IMR-90 (cell line): ENCODE data around the gene CSGALNACT2. TPM values are rescaled to one million over a fixed set of nuclear protein-coding genes. Genes with fewer than 3 reads are reported as not detected.

Experiments used
- ATAC-seq: fragments of 200-7000 bp; cut with Tn5 transposase; 2 replicates; pipeline ENCODE4 v1.9.1; 2020; ENCODE audit warnings: low read depth, mild to moderate bottlenecking, moderate library complexity
- BruUV-seq: library from RNA; stranded (reverse); fragments of 400-500 nt; replicated peaks from 2 replicates; lab custom pipeline; 2021; lab: Mats Ljungman, UMichigan
- CTCF ChIA-PET: fragments of 300-600 bp; formaldehyde crosslinking; extraction: SDS; loops from one replicate; lab custom pipeline; 2021; ENCODE audit warnings: antibody characterized with exemption; lab: Yijun Ruan, JAX
- POLR2A ChIA-PET: fragments of 300-600 bp; sonication (Branson Sonifier 250); formaldehyde crosslinking; loops from one replicate; lab custom pipeline; 2022; ENCODE audit warnings: antibody characterized with exemption; ENCODE audit not compliant: unreplicated experiment; lab: Charles Lee
- DNase-seq: peaks from one replicate; pipeline ENCODE4 v3.0.0; 2013
- H2AFZ ChIP-seq: replicated peaks from 2 replicates; pipeline ENCODE3; 2013; ENCODE audit warnings: low read length, mild to moderate bottlenecking; ENCODE audit not compliant: poor library complexity
- H2AK5ac ChIP-seq: 2 replicates; pipeline ENCODE4 v1.6.1; 2013; ENCODE audit warnings: low read depth, low read length, inconsistent platforms
- H2AK9ac ChIP-seq: replicated peaks from 2 replicates; pipeline ENCODE3; 2013; ENCODE audit warnings: mild to moderate bottlenecking, low read depth, low read length, moderate library complexity; ENCODE audit not compliant: poor library complexity
- H2BK120ac ChIP-seq: 2 replicates; pipeline ENCODE4 v1.6.1; 2013; ENCODE audit warnings: low read depth, low read length, inconsistent platforms
- H2BK15ac ChIP-seq: 3 replicates; pipeline ENCODE4 v1.6.1; 2013; ENCODE audit warnings: low read depth, low read length, inconsistent platforms
- H2BK20ac ChIP-seq: 2 replicates; pipeline ENCODE4 v1.6.1; 2013; ENCODE audit warnings: low read depth, mild to moderate bottlenecking, inconsistent platforms, low read length, moderate library complexity
- H2BK5ac ChIP-seq: 2 replicates; pipeline ENCODE4 v1.6.1; 2013; ENCODE audit warnings: mild to moderate bottlenecking, low read depth, low read length, inconsistent platforms; ENCODE audit not compliant: poor library complexity, severe bottlenecking
- H3K14ac ChIP-seq: replicated peaks from 2 replicates; pipeline ENCODE4 v1.6.1; 2013; ENCODE audit warnings: low read depth, low read length, inconsistent platforms
- H3K18ac ChIP-seq: 2 replicates; pipeline ENCODE4 v1.6.1; 2013; ENCODE audit warnings: low read depth, low read length, control low read depth
- H3K23ac ChIP-seq: 2 replicates; pipeline ENCODE4 v1.6.1; 2013; ENCODE audit warnings: low read depth, low read length, inconsistent platforms
- H3K27ac ChIP-seq: 2 replicates; pipeline ENCODE4 v1.5.1; 2013; ENCODE audit warnings: mild to moderate bottlenecking, control low read depth, low read length; ENCODE audit not compliant: insufficient read depth
- H3K27me3 ChIP-seq: 2 replicates; pipeline ENCODE4 v1.6.1; 2013; ENCODE audit warnings: low read length; ENCODE audit not compliant: control insufficient read depth, insufficient read depth
- H3K36me3 ChIP-seq: 2 replicates; pipeline ENCODE4 v1.6.1; 2013; ENCODE audit warnings: low read length, mixed read lengths; ENCODE audit not compliant: control insufficient read depth, insufficient read depth
- H3K4ac ChIP-seq: 2 replicates; pipeline ENCODE4 v1.6.1; 2013; ENCODE audit warnings: low read depth, low read length, inconsistent platforms
- H3K4me1 ChIP-seq: 2 replicates; pipeline ENCODE4 v1.6.1; 2013; ENCODE audit warnings: low read length, mixed read lengths; ENCODE audit not compliant: control insufficient read depth, insufficient read depth
- H3K4me2 ChIP-seq: 2 replicates; pipeline ENCODE4 v1.6.1; 2013; ENCODE audit warnings: low read depth, mild to moderate bottlenecking, control low read depth, low read length, moderate library complexity
- H3K4me3 ChIP-seq: 2 replicates; pipeline ENCODE4 v1.5.1; 2013; ENCODE audit warnings: low read depth, mild to moderate bottlenecking, control low read depth, low read length, moderate library complexity; ENCODE audit not compliant: insufficient read depth
- H3K56ac ChIP-seq: 2 replicates; pipeline ENCODE4 v1.6.1; 2013; ENCODE audit warnings: low read length, inconsistent platforms; ENCODE audit not compliant: insufficient read depth; ENCODE audit errors: extremely low read depth
- H3K79me1 ChIP-seq, 2 experiments: 2 replicates each; pipeline ENCODE4 v1.6.1; 2013; ENCODE audit warnings: low read length in 2 of 2, inconsistent platforms in 1 of 2, low read depth in 1 of 2
- H3K9ac ChIP-seq: 2 replicates; pipeline ENCODE4 v1.6.1; 2013; ENCODE audit warnings: low read depth, low read length, control low read depth
- H3K9me1 ChIP-seq: 2 replicates; pipeline ENCODE4 v1.6.1; 2013; ENCODE audit warnings: low read length, inconsistent platforms; ENCODE audit not compliant: insufficient read depth
- H3K9me3 ChIP-seq: 2 replicates; pipeline ENCODE4 v1.6.1; 2013; ENCODE audit warnings: low read length; ENCODE audit not compliant: control insufficient read depth, insufficient read depth
- H4K20me1 ChIP-seq: 2 replicates; pipeline ENCODE4 v1.6.1; 2013; ENCODE audit warnings: low read length, inconsistent platforms; ENCODE audit not compliant: insufficient read depth
- H4K5ac ChIP-seq: 2 replicates; pipeline ENCODE4 v1.6.1; 2013; ENCODE audit warnings: mild to moderate bottlenecking, low read depth, low read length, control low read depth
- H4K8ac ChIP-seq, 2 experiments: 2 replicates each; pipeline ENCODE4 v1.6.1; 2013; ENCODE audit warnings: low read depth in 2 of 2, low read length in 2 of 2, control low read depth in 1 of 2, inconsistent platforms in 1 of 2
- H4K91ac ChIP-seq: 2 replicates; pipeline ENCODE4 v1.6.1; 2013; ENCODE audit warnings: low read depth, low read length, inconsistent platforms; ENCODE audit not compliant: insufficient read depth
- BHLHE40 ChIP-seq: fragments of 150-350 bp; IDR thresholded peaks from 2 replicates; pipeline ENCODE4 v1.6.1; 2016; ENCODE audit warnings: mild to moderate bottlenecking, low read depth, low read length
- CEBPB ChIP-seq: IDR thresholded peaks from 2 replicates; pipeline ENCODE4 v1.6.1; 2012; ENCODE audit warnings: low read depth, low read length, improper control_type of control experiment
- CHD1 ChIP-seq: IDR thresholded peaks from 2 replicates; pipeline ENCODE4 v1.6.1; 2012; ENCODE audit warnings: low read depth, low read length, improper control_type of control experiment
- FOS ChIP-seq: fragments of 150-350 bp; IDR thresholded peaks from 2 replicates; pipeline ENCODE4 v1.6.1; 2016; ENCODE audit warnings: low read depth, low read length
- MXI1 ChIP-seq: IDR thresholded peaks from 2 replicates; pipeline ENCODE4 v1.6.1; 2012; ENCODE audit warnings: low read depth, mild to moderate bottlenecking, low read length, moderate library complexity, borderline replicate concordance
- POLR2A ChIP-seq: IDR thresholded peaks from 2 replicates; pipeline ENCODE4 v1.6.1; 2012; ENCODE audit warnings: mild to moderate bottlenecking, low read depth, low read length
- RCOR1 ChIP-seq: IDR thresholded peaks from 2 replicates; pipeline ENCODE4 v1.6.1; 2012; ENCODE audit warnings: mild to moderate bottlenecking, low read length, improper control_type of control experiment; ENCODE audit not compliant: insufficient replicate concordance
- RFX5 ChIP-seq: IDR thresholded peaks from 2 replicates; pipeline ENCODE4 v1.8.0; 2012; ENCODE audit warnings: low read depth, mild to moderate bottlenecking, low read length, moderate library complexity
- SMC3 ChIP-seq: fragments of 150-350 bp; IDR thresholded peaks from 2 replicates; pipeline ENCODE4 v1.6.1; 2016; ENCODE audit warnings: low read depth, mild to moderate bottlenecking, antibody characterized with exemption, low read length, moderate library complexity
- WGBS, 2 experiments: methylation state at CpG; one replicate each; pipeline versions ENCODE4 v1.1.5 to v1.1.7; 2013; ENCODE audit warnings: missing lambda C conversion rate in 2 of 2; ENCODE audit not compliant: insufficient read length in 1 of 2; ENCODE audit errors: extremely low coverage in 2 of 2; 5-methylcytosine and 5-hydroxymethylcytosine counted together
- dilution Hi-C: fragments of 300-500 bp; cut with HindIII; formaldehyde crosslinking; loops from one replicate; pipeline ENCODE4 v1.14.3; 2018; ENCODE audit warnings: low sequenced_read_pairs; ENCODE audit not compliant: unreplicated experiment
- in situ Hi-C: fragments of 300-500 bp; cut with MboI; formaldehyde crosslinking; loops from 3 replicates; pipeline ENCODE4 v1.14.3; 2019; ENCODE audit warnings: low sequenced_read_pairs, inconsistent platforms, mixed read lengths
- intact Hi-C: fragments of 100-400 bp; cut with micrococcal nuclease; formaldehyde crosslinking; loops from 2 replicates; pipeline ENCODE4 v1.10.0; 2022
- polyA plus RNA-seq, 3 experiments: library from polyadenylated mRNA; depleted of rRNA; stranded (reverse); fragments of >200 nt; gene quantifications; 2 replicates each; pipeline ENCODE4 v1.2.3, GENCODE V29; 2012; ENCODE audit warnings: low replicate concordance in 1 of 3
- total RNA-seq: library from RNA; depleted of rRNA; stranded (reverse); fragments of >200 nt; gene quantifications from 2 replicates; pipeline ENCODE4 v1.2.3, GENCODE V29; 2012
- TF ChIP-seq, protein P1 (sequence below): fragments of 150-350 bp; IDR thresholded peaks from 2 replicates; pipeline ENCODE4 v1.6.1; 2017; ENCODE audit warnings: mild to moderate bottlenecking, antibody characterized with exemption, low read length, low read depth
- TF ChIP-seq, protein P2 (sequence below): conservative IDR thresholded peaks from 2 replicates; pipeline ENCODE4 v1.5.1; 2012; ENCODE audit warnings: mild to moderate bottlenecking, low read depth, low read length, improper control_type of control experiment

Gene CSGALNACT2
- total and polyA plus RNA-seq, 2 of the 4 experiments (the other 2 are of a cell fraction), result 6.5 to 13.1 TPM

DNA sequence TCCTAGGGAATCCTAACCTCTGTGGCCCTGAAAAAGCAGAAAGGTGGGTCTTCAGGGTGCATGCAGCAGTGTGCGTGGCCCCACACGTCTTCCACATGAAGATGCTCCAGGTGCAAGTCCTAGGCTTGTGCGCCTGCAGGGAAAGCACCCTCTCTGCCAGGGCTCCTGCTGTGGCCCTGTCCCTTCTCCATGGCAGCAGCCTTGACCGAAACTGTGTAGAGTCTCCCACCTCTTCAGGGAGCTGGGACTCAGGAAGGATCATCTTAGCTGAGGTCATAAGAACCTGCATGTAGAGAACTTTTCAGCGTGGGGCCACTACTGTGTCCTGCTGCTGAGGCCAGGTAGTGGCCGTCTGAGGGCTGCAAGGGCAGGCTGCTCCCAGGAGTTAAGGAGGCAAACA, 6.3 kb upstream of the CSGALNACT2 start:
- in situ Hi-C loops (loop anchor here (25.0 kb wide), 1 partner anchor 1855 kb away; the partner anchor contains the start of gene DEPP1), intact Hi-C loops (no loop called here)
- CTCF ChIA-PET, result no interaction called here

More for the DNA sequence above, 6.3 kb upstream of the CSGALNACT2 start:
- POLR2A ChIA-PET, result no interaction called here
- H3K56ac ChIP-seq, result no peak overlapping the region
- no peak for ATAC-seq
- H3K14ac ChIP-seq, result no peak overlapping the region
- DNase-seq, result no peak
- WGBS, 2 experiments, result 92% methylated on average over 4 of the region's 6 CpGs; no CpG with 5 or more reads in 1 of the 2 experiments
- TF ChIP-seq, protein P1, sequence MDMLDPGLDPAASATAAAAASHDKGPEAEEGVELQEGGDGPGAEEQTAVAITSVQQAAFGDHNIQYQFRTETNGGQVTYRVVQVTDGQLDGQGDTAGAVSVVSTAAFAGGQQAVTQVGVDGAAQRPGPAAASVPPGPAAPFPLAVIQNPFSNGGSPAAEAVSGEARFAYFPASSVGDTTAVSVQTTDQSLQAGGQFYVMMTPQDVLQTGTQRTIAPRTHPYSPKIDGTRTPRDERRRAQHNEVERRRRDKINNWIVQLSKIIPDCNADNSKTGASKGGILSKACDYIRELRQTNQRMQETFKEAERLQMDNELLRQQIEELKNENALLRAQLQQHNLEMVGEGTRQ, result no peak
- TF ChIP-seq RFX5 (no peak), POLR2A (no peak), RCOR1 (no peak), CHD1 (no peak), FOS (no peak), SMC3 (no peak), MXI1 (no peak), BHLHE40 (no peak), CEBPB (no peak)
- TF ChIP-seq, protein P2, sequence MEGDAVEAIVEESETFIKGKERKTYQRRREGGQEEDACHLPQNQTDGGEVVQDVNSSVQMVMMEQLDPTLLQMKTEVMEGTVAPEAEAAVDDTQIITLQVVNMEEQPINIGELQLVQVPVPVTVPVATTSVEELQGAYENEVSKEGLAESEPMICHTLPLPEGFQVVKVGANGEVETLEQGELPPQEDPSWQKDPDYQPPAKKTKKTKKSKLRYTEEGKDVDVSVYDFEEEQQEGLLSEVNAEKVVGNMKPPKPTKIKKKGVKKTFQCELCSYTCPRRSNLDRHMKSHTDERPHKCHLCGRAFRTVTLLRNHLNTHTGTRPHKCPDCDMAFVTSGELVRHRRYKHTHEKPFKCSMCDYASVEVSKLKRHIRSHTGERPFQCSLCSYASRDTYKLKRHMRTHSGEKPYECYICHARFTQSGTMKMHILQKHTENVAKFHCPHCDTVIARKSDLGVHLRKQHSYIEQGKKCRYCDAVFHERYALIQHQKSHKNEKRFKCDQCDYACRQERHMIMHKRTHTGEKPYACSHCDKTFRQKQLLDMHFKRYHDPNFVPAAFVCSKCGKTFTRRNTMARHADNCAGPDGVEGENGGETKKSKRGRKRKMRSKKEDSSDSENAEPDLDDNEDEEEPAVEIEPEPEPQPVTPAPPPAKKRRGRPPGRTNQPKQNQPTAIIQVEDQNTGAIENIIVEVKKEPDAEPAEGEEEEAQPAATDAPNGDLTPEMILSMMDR, result no peak
- no TSS peak for BruUV-seq
- peaks cover 10% of the 10 kb centered on the region for H3K9me1 ChIP-seq
- H3K79me1 ChIP-seq, result no peaks in the 10 kb centered on the region
- H3K23ac ChIP-seq, result no peak overlapping the region
- H3K9ac ChIP-seq, result no peak overlapping the region
- no peak overlapping the region for H3K4me3 ChIP-seq
- H2BK15ac ChIP-seq, result no peak overlapping the region
- H3K18ac ChIP-seq, result no peak overlapping the region
- H3K27ac ChIP-seq, result no peak overlapping the region
- no peak overlapping the region for H4K91ac ChIP-seq
- no peak overlapping the region for H2BK120ac ChIP-seq
- H2AK9ac ChIP-seq, result no peak overlapping the region
- H3K36me3 ChIP-seq, result no peaks in the 10 kb centered on the region
- no peaks in the 10 kb centered on the region for H3K9me3 ChIP-seq
- no peak overlapping the region for H4K5ac ChIP-seq
- no peak overlapping the region for H2AK5ac ChIP-seq
- no peak overlapping the region for H3K4me2 ChIP-seq
- H2AFZ ChIP-seq, result no peak overlapping the region
- peaks cover 3% of the 10 kb centered on the region; the same call in 1 of the 2 replicates for H4K20me1 ChIP-seq
- H3K4ac ChIP-seq, result no peak overlapping the region
- H2BK20ac ChIP-seq, result no peak overlapping the region
- H3K4me1 ChIP-seq, result peaks cover 15% of the 10 kb centered on the region
- H2BK5ac ChIP-seq, result no peak overlapping the region
- dilution Hi-C loops, result no loop called here
- peaks cover 2% of the 10 kb centered on the region for H3K27me3 ChIP-seq
- no peak overlapping the region for H4K8ac ChIP-seq
